GM19099 (cell line): ENCODE measurements around the gene PDE8B.

Experiments used
- POLR2A ChIP-seq: IDR thresholded peaks from 3 replicates; pipeline ENCODE4 v1.6.1; 2011; ENCODE audit warnings: low read depth; ENCODE audit not compliant: insufficient read length; ENCODE audit errors: extremely low read depth

Gene PDE8B

DNA sequence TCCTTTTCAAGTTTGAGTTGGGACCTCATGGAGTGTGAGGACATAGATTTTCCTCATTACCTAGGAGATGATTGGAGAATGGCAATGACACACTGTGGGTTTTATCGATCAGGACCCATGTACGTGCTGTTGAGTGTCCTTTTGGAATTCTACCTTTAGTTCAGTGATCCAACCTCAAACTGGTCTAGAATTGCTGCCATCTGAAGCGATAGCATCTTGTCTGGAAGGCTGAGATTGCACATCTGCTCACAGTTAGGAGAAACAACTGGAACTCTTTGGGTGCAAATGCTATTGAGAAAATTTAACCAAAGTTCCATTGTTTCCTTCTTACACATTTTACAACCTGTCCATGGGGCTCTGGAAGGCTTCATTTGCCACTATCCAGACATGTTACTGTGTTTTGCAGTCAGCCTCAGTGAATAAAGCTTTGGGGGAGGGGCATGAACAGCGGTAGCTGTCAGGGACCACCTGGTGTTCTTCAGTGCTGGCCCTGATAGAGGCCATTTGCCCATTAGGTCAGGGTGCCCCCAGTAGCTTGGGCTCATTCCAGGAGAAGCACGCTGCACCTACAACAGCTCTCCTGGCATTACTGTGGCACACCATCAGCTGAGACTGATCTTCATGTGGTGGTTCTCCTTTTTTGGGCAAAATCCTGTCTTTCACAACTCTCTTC, 123.1 kb downstream of the PDE8B start:
- TF ChIP-seq POLR2A, result no peak

DNA sequence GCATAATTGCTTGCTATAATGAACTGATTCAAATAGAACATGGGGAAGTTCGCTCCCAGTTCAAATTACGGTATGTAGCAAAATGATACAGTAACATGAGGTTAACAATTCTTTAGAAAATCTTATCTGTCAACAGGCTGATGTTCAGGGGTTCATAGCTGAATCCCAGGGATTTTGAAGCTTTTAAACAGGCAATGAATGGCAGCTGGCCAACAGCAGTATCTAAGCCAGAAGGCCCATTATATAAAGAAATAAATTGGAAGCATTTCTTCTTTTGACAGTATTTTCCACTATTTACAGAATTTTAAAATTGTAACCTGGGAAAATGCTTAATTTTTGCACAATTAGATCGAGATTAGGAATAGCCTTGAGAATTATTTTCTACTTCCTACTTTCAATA, 126.8 kb downstream of the PDE8B start:
- TF ChIP-seq POLR2A, result no peak

GRCh38 chr5:77337686-77338085, 127.2 kb downstream of the PDE8B start:
- TF ChIP-seq POLR2A, result no peak

- no peak for TF ChIP-seq POLR2A
These were observed 128.9 kb downstream of the PDE8B start for GRCh38 chr5:77339337-77339890.

DNA sequence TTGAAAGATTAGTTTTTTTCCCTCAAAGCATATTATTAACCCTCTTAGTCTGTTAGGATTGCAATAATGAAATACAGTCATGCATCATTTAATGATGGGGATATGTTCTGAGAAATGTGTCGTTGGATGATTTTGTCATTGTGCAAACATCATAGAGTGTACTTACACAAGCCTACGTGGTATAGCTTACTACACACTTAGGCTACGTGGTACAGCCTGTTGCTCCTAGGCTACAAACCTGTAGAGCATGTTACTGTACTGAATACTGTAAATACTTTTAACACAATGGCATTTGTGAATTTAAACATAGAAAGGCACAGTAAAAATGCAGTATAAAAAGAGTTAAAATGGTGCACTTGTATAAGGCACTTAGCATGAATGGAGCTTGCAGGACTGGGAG, 132.7 kb downstream of the PDE8B start:
- no peak for TF ChIP-seq POLR2A

DNA sequence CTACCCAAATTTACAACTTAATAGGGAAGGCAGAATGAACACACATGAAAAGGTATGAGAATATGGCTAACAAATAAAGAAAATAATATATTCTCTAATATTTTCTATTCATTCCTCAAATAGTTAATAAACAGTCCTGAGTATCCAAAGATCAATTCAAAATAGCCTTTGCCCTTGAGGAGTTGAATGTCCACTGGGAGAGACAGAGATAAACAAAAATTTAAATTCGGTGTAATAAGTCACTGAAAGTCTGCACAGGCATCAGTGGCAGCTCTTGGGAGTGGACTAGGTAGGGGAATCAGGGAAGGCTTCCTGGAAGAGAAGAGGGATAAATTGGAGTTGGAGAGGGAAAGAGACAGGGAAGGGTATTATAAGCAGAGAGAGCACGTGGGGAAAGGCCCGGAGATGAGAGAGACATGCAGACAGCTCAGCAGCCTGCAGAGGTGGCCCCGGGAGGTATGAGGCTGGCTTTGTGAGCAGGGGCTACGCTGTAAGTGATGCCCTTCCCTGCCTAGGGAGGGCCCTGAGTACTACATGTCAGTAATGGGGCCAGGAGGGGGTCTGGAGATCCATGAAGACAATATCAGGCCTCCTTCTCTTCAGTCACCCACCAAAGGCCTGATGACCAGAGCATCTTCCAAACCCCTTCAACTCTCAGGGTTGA, 137.1 kb downstream of the PDE8B start:
- no peak for TF ChIP-seq POLR2A

GRCh38 chr5:77353251-77353650, 142.8 kb downstream of the PDE8B start:
- TF ChIP-seq POLR2A, result no peak

GRCh38 chr5:77354454-77354853, 144.0 kb downstream of the PDE8B start:
- TF ChIP-seq POLR2A, result no peak

DNA sequence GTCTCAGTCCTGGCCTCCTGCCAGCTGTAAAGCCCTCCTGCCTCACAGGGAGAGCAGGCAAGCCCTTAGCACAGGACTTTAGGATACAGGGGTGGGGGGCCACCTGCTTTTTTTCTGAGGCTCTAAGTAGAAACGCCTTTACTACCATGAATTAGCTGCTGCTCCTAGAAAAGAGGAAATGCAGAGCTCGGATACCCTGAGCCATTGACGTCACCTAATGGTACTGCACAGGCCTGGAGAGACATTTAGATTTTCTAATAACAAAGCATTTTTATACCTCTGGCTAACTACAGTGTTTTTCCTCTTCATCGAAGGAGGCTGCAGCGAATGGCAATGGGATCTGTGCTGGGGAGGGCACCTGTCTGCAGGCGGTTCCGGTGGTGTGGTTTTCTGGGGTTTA, 144.6 kb downstream of the PDE8B start:
- no peak for TF ChIP-seq POLR2A

DNA sequence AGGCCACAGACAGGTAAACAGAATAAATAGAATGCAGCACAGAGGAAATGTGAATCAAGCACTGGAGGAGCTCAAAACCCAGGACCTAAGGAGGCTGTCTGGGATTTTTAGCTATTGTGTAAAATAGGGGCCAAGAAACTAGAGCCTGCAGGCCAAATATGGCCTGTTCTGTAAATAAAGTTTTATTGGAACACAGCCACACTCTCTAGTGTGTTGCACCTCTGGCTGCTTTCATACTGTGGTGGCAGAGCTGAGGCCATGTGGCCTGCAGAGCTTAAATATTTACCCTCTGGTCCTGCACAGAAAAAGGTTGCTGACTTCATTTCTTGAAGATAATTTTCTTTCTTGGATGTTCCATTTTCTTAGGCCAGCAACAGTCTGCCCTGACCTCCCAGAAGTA, 145.3 kb downstream of the PDE8B start:
- no peak for TF ChIP-seq POLR2A

GRCh38 chr5:77356740-77357139, 146.3 kb downstream of the PDE8B start:
- TF ChIP-seq POLR2A, result no peak

GRCh38 chr5:77358255-77359205, 148.1 kb downstream of the PDE8B start:
- TF ChIP-seq POLR2A, result no peak

- no peak for TF ChIP-seq POLR2A
These were observed 148.8 kb downstream of the PDE8B start for GRCh38 chr5:77359231-77359630.

DNA sequence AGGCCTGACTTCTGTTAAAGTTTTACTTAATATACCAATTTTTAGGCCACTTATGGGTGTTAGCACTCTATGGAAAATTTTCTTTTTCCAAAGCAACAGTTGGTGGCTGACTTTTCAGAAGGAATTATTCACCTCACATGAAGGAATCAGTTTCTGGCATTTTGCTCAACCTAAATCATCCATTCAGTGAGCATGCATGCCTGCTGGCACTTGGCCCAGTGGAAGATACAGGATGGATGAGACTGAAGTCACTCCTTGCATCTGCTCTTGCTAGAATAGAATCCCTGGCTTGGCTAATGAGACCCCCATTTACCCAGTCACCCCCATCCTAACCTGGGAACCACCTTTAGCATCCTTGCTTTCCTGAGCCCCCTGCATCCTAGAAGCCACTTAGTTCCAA, 149.9 kb downstream of the PDE8B start:
- no peak for TF ChIP-seq POLR2A

DNA sequence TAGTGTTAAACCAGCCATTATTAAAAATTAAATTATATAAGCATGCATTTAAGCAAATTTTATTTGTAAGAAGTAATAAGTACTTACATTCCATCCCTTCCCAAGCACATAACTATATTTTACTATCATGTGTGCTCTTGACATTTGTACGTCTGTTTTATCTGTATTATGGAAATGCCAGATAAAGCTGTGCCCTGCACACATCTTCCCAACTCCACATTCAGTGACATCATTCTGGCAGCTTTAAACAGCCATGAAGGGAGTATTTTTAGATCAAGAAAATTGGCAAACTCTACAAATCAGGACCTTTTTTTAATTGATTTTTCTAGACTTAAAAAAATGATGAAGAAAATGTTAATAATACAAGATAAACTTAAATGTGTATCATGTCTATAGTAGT, 150.5 kb downstream of the PDE8B start:
- no peak for TF ChIP-seq POLR2A
